Spleen (tissue), 11 donors: ENCODE data around the gene ESYT1. TPM values are rescaled to one million over a fixed set of nuclear protein-coding genes. Genes with fewer than 3 reads are reported as not detected.

Experiments
- DNase-seq: peaks from one replicate; pipeline ENCODE4 v3.0.0-alpha.2; 2020
- H3K27ac ChIP-seq, 8 donors: fragments of 200-600 bp; sonication (generic) in 7 of 8; 1 replicate in 4 of 8; 2 replicates in 4 of 8; pipeline versions ENCODE4 v1.5.0 to v1.8.0; 2016 to 2021; ENCODE audit warnings: inconsistent platforms in 4 of 8, mild to moderate bottlenecking in 4 of 8, moderate library complexity in 1 of 8
- H3K27me3 ChIP-seq, 7 donors: fragments of 200-600 bp; sonication (generic) in 6 of 7; replicated peaks in 1 of 7; 1 replicate in 4 of 7; 2 replicates in 3 of 7; pipeline versions ENCODE4 v1.5.0 to v1.8.0; 2016 to 2021; ENCODE audit warnings: inconsistent platforms in 3 of 7, mild to moderate bottlenecking in 1 of 7
- H3K36me3 ChIP-seq, 6 donors: fragments of 200-600 bp; sonication (generic) in 5 of 6; 1 replicate in 4 of 6; 2 replicates in 2 of 6; pipeline versions ENCODE4 v1.5.0 to v1.8.0; 2016 to 2021; ENCODE audit warnings: inconsistent platforms in 2 of 6
- H3K4me1 ChIP-seq, 6 donors: fragments of 200-600 bp; sonication (generic) in 5 of 6; 1 replicate in 3 of 6; 2 replicates in 3 of 6; pipeline versions ENCODE4 v1.5.0 to v1.8.0; 2016 to 2021; ENCODE audit warnings: inconsistent platforms in 3 of 6
- H3K4me3 ChIP-seq, 8 donors: fragments of 200-600 bp; sonication (generic) in 7 of 8; 1 replicate in 4 of 8; 2 replicates in 4 of 8; pipeline versions ENCODE4 v1.5.0 to v1.8.0; 2016 to 2021; ENCODE audit warnings: inconsistent platforms in 4 of 8, mild to moderate bottlenecking in 4 of 8, moderate library complexity in 2 of 8
- H3K9me3 ChIP-seq, 8 donors: fragments of 200-600 bp; sonication (generic) in 7 of 8; 1 replicate in 4 of 8; 2 replicates in 4 of 8; pipeline versions ENCODE4 v1.5.0 to v1.8.0; 2016 to 2021; ENCODE audit warnings: inconsistent platforms in 4 of 8
- CTCF ChIP-seq, 11 experiments: fragments of 200-600 bp in 7 of 11; fragments of 450-650 bp in 4 of 11; sonication (generic) in 4 of 11; IDR thresholded peaks in 8 of 11; conservative IDR thresholded peaks in 3 of 11; 1 replicate in 7 of 11; 2 replicates in 4 of 11; pipeline versions ENCODE4 v1.4.0 to v1.8.0; 2016 to 2021; ENCODE audit warnings: antibody characterized with exemption in 11 of 11, inconsistent platforms in 4 of 11, mild to moderate bottlenecking in 1 of 11
- POLR2A ChIP-seq, 3 donors: fragments of 450-650 bp; IDR thresholded peaks; one replicate each; pipeline ENCODE4 v1.5.1; 2017; ENCODE audit warnings: antibody characterized with exemption in 3 of 3, mild to moderate bottlenecking in 1 of 3
- POLR2AphosphoS5 ChIP-seq, 3 donors: sonication (generic); formaldehyde crosslinking; IDR thresholded peaks; one replicate each; pipeline ENCODE4 v1.5.1; 2017; ENCODE audit warnings: antibody characterized with exemption in 3 of 3
- WGBS, 5 donors: extraction: QIAGEN DNeasy Blood & Tissue Kit in 3 of 5; methylation state at CpG; one replicate each; pipeline versions ENCODE4 v1.1.5 to v1.1.7; 2013 to 2018; 5-methylcytosine and 5-hydroxymethylcytosine counted together
- intact Hi-C: fragments of 100-400 bp; cut with DNase I; formaldehyde crosslinking; loops from one replicate; pipeline ENCODE4 v1.15.0; 2023; ENCODE audit warnings: low total_unique reads
- polyA plus RNA-seq, 3 donors: library from polyadenylated mRNA; stranded (reverse); fragments of 200-250 nt; gene quantifications; one replicate each; pipeline ENCODE4 v1.2.1, GENCODE V29; 2013
- total RNA-seq, 7 donors: library from RNA; depleted of rRNA in 3 of 7; stranded (reverse); fragments of >200 nt in 3 of 7; fragmentation: NEBNext Ultra II Directional in 4 of 7; extraction: Animal tissue kit (Norgen Biotek cat#: 25700) in 4 of 7; gene quantifications; one replicate each; pipeline versions ENCODE4 v1.1.0 to v1.2.1, GENCODE V29; 2016 to 2021
- donor health status: healthy with polysubstance abuse.
- donor health status: DM: no; HTN: no; CAD: no; lungs with moderate emphysema.
- donor health status: DM: no; HTN: no; CAD: no.
- donor health status: Bipolar disorder and iron deficiency.
- donor health status: healthy.
- donor health status: DM: no; HTN: no; CAD: no.
- donor health status: DM: yes; HTN: yes; CAD: no.

The ESYT1 gene
- total and polyA plus RNA-seq, 10 donors, result 20.2 to 112 (median 103) TPM

- DNase-seq, result no peak
- Histone ChIP-seq H3K27me3 (no peaks in the 10 kb centered on the region), H3K27ac (no peak overlapping the region), H3K4me1 (peaks cover 15 to 45% (median 27%) of the 10 kb centered on the region in 6 donors), H3K9me3 (no peaks in the 10 kb centered on the region), H3K4me3 (no peak overlapping the region), H3K36me3 (no peaks in the 10 kb centered on the region)
- TF ChIP-seq POLR2AphosphoS5 (IDR thresholded peaks at IDR 0.05) (no peak), CTCF (IDR thresholded peaks at IDR 0.05 in 8 of 11, conservative IDR thresholded peaks at IDR 0.05 in 3 of 11) (no peak), POLR2A (IDR thresholded peaks at IDR 0.05) (no peak)
- intact Hi-C loops, result loop anchor here (10.0 kb wide), 1 partner anchor 62 kb away; the partner anchor contains the start of gene ANKRD52
These were observed 64.5 kb downstream of the ESYT1 start for GRCh38 chr12:56192582-56192981.

- no peak overlapping the region for H3K4me3 ChIP-seq
- no peak overlapping the region for H3K27ac ChIP-seq
- intact Hi-C loops, result loop anchor here (10.0 kb wide), 1 partner anchor 62 kb away; the partner anchor contains the start of gene ANKRD52
- DNase-seq, result no peak
- no peaks in the 10 kb centered on the region for H3K36me3 ChIP-seq
- no peak for TF ChIP-seq POLR2AphosphoS5 (IDR thresholded peaks at IDR 0.05)
- TF ChIP-seq CTCF (IDR thresholded peaks at IDR 0.05 in 8 of 11, conservative IDR thresholded peaks at IDR 0.05 in 3 of 11), result peak; percentile 50 to 92 (median 82)
- no peaks in the 10 kb centered on the region for H3K9me3 ChIP-seq
- 32 to 50% (median 42%) methylated on average over 1 of the region's 1 CpG for WGBS, 5 donors
- H3K27me3 ChIP-seq, result no peaks in the 10 kb centered on the region
- peaks cover 10 to 40% (median 22%) of the 10 kb centered on the region in 6 donors for H3K4me1 ChIP-seq
These were observed 65.0 kb downstream of the ESYT1 start for GRCh38 chr12:56193025-56193578.

Other genes starting within 250 kb of the ESYT1 start
- 10 to 100 TPM; 26.7 to 40.7 (median 36.6) TPM for gene PYM1, start 200.4 kb upstream of the ESYT1 start, total RNA-seq
- 10 to 100 TPM; 48.3 to 54.0 (median 51.2) TPM for gene PYM1, start 200.4 kb upstream of the ESYT1 start, polyA plus RNA-seq
- gene DGKA, start 197.1 kb upstream of the ESYT1 start, total RNA-seq, result 100 to 1,000 TPM; 132 to 261 (median 197) TPM
- 100 to 1,000 TPM in 2 of 3 donors, 10 to 100 TPM in 1; 73.8 to 136 (median 105) TPM for gene DGKA, start 197.1 kb upstream of the ESYT1 start, polyA plus RNA-seq
- 1 to 10 TPM in 3 of 7 donors, under 1 TPM in 4; 0.44 to 1.6 (median 0.85) TPM for gene PMEL, start 162.2 kb upstream of the ESYT1 start, total RNA-seq
- under 1 TPM; 0.15 to 0.50 (median 0.29) TPM for gene PMEL, start 162.2 kb upstream of the ESYT1 start, polyA plus RNA-seq
- 10 to 100 TPM; 21.4 to 46.6 (median 30.9) TPM for gene CDK2, start 161.4 kb upstream of the ESYT1 start, total RNA-seq
- gene CDK2, start 161.4 kb upstream of the ESYT1 start, polyA plus RNA-seq, result 10 to 100 TPM; 11.9 to 16.2 (median 12.9) TPM
- gene RAB5B, start 154.2 kb upstream of the ESYT1 start, total RNA-seq, result 100 to 1,000 TPM in 1 of 7 donors, 10 to 100 TPM in 6; 70.5 to 101 (median 94.4) TPM
- 10 to 100 TPM; 30.9 to 48.4 (median 35.1) TPM for gene RAB5B, start 154.2 kb upstream of the ESYT1 start, polyA plus RNA-seq
- gene SUOX, start 131.0 kb upstream of the ESYT1 start, total RNA-seq, result 10 to 100 TPM; 13.1 to 29.1 (median 19.8) TPM
- gene SUOX, start 131.0 kb upstream of the ESYT1 start, polyA plus RNA-seq, result 1 to 10 TPM; 6.0 to 8.1 (median 6.1) TPM
- 1 to 10 TPM; 3.1 to 9.3 (median 6.2) TPM for gene IKZF4, start 107.2 kb upstream of the ESYT1 start, total RNA-seq
- 1 to 10 TPM in 2 of 3 donors, under 1 TPM in 1; 0.80 to 1.6 (median 1.4) TPM for gene IKZF4, start 107.2 kb upstream of the ESYT1 start, polyA plus RNA-seq
- 100 to 1,000 TPM in 3 of 7 donors, 10 to 100 TPM in 4; 15.3 to 674 (median 76.8) TPM for gene RPS26, start 86.3 kb upstream of the ESYT1 start, total RNA-seq
- gene RPS26, start 86.3 kb upstream of the ESYT1 start, polyA plus RNA-seq, result 1,000 to 10,000 TPM; 1,592 to 2,958 (median 1,751) TPM
- 1 to 10 TPM in 1 of 7 donors, under 1 TPM in 3, not detected in 3; 0.47 to 1.4 (median 0.72) TPM for gene ERBB3, start 48.1 kb upstream of the ESYT1 start, total RNA-seq
- gene ERBB3, start 48.1 kb upstream of the ESYT1 start, polyA plus RNA-seq, result 1 to 10 TPM in 1 of 3 donors, under 1 TPM in 2; 0.17 to 2.0 (median 0.23) TPM
- 10 to 100 TPM; 70.5 to 92.8 (median 78.0) TPM for gene PA2G4, start 23.7 kb upstream of the ESYT1 start, total RNA-seq
- 10 to 100 TPM; 52.8 to 74.1 (median 71.0) TPM for gene PA2G4, start 23.7 kb upstream of the ESYT1 start, polyA plus RNA-seq
- gene RPL41, start 11.6 kb upstream of the ESYT1 start, total RNA-seq, result 1,000 to 10,000 TPM; 2,138 to 3,021 (median 2,534) TPM
- gene RPL41, start 11.6 kb upstream of the ESYT1 start, polyA plus RNA-seq, result 1,000 to 10,000 TPM; 7,053 to 9,352 (median 7,491) TPM
- 10 to 100 TPM in 4 of 7 donors, 1 to 10 TPM in 3; 7.4 to 13.6 (median 10.5) TPM for gene ZC3H10, start 10.0 kb upstream of the ESYT1 start, total RNA-seq
- 1 to 10 TPM; 1.5 to 4.0 (median 2.5) TPM for gene ZC3H10, start 10.0 kb upstream of the ESYT1 start, polyA plus RNA-seq
- 100 to 1,000 TPM in 1 of 7 donors, 10 to 100 TPM in 6; 17.1 to 101 (median 35.7) TPM for gene MYL6B, start 24.3 kb downstream of the ESYT1 start, total RNA-seq
- 10 to 100 TPM; 50.1 to 69.1 (median 57.0) TPM for gene MYL6B, start 24.3 kb downstream of the ESYT1 start, polyA plus RNA-seq
- 1,000 to 10,000 TPM; 1,063 to 1,656 (median 1,218) TPM for gene MYL6, start 30.1 kb downstream of the ESYT1 start, total RNA-seq
- 1,000 to 10,000 TPM; 1,480 to 3,098 (median 2,131) TPM for gene MYL6, start 30.1 kb downstream of the ESYT1 start, polyA plus RNA-seq
- 100 to 1,000 TPM in 4 of 7 donors, 10 to 100 TPM in 3; 73.7 to 121 (median 101) TPM for gene SMARCC2, start 61.2 kb downstream of the ESYT1 start, total RNA-seq
- gene SMARCC2, start 61.2 kb downstream of the ESYT1 start, polyA plus RNA-seq, result 10 to 100 TPM in 1 of 3 donors, 1 to 10 TPM in 2; 8.5 to 24.7 (median 9.4) TPM
- 10 to 100 TPM; 38.5 to 56.1 (median 47.6) TPM for gene RNF41, start 93.7 kb downstream of the ESYT1 start, total RNA-seq
- 10 to 100 TPM; 13.2 to 21.0 (median 15.8) TPM for gene RNF41, start 93.7 kb downstream of the ESYT1 start, polyA plus RNA-seq
- 10 to 100 TPM; 13.4 to 21.3 (median 18.4) TPM for gene NABP2, start 96.1 kb downstream of the ESYT1 start, total RNA-seq
- 10 to 100 TPM; 19.7 to 24.6 (median 23.1) TPM for gene NABP2, start 96.1 kb downstream of the ESYT1 start, polyA plus RNA-seq
- 1 to 10 TPM in 1 of 7 donors, under 1 TPM in 2, not detected in 4; 0.44 to 1.3 (median 0.92) TPM for gene SLC39A5, start 101.8 kb downstream of the ESYT1 start, total RNA-seq
- gene SLC39A5, start 101.8 kb downstream of the ESYT1 start, polyA plus RNA-seq, result under 1 TPM; 0.18 to 0.63 (median 0.22) TPM
- gene ANKRD52, start 130.1 kb downstream of the ESYT1 start, total RNA-seq, result 10 to 100 TPM; 16.6 to 35.2 (median 27.5) TPM
- 1 to 10 TPM; 2.2 to 9.5 (median 2.8) TPM for gene ANKRD52, start 130.1 kb downstream of the ESYT1 start, polyA plus RNA-seq
- gene COQ10A, start 138.7 kb downstream of the ESYT1 start, total RNA-seq, result 10 to 100 TPM; 13.9 to 37.3 (median 19.6) TPM
- gene COQ10A, start 138.7 kb downstream of the ESYT1 start, polyA plus RNA-seq, result 10 to 100 TPM; 18.7 to 32.7 (median 21.9) TPM
- gene CS, start 172.1 kb downstream of the ESYT1 start, total RNA-seq, result 100 to 1,000 TPM; 115 to 141 (median 132) TPM
- 10 to 100 TPM; 35.6 to 45.8 (median 36.6) TPM for gene CS, start 172.1 kb downstream of the ESYT1 start, polyA plus RNA-seq
- gene CNPY2, start 187.7 kb downstream of the ESYT1 start, total RNA-seq, result 10 to 100 TPM; 63.0 to 79.7 (median 71.9) TPM
- 10 to 100 TPM; 81.9 to 86.9 (median 86.7) TPM for gene CNPY2, start 187.7 kb downstream of the ESYT1 start, polyA plus RNA-seq
- gene PAN2, start 205.7 kb downstream of the ESYT1 start, total RNA-seq, result 100 to 1,000 TPM in 4 of 7 donors, 10 to 100 TPM in 3; 47.4 to 132 (median 100) TPM
- gene PAN2, start 205.7 kb downstream of the ESYT1 start, polyA plus RNA-seq, result 10 to 100 TPM; 34.8 to 56.5 (median 54.4) TPM
- 1 to 10 TPM; 1.1 to 4.5 (median 2.0) TPM for gene IL23A, start 210.6 kb downstream of the ESYT1 start, total RNA-seq
- gene IL23A, start 210.6 kb downstream of the ESYT1 start, polyA plus RNA-seq, result 1 to 10 TPM; 1.8 to 4.0 (median 3.6) TPM
- 100 to 1,000 TPM; 219 to 262 (median 233) TPM for gene STAT2, start 231.8 kb downstream of the ESYT1 start, total RNA-seq
- gene STAT2, start 231.8 kb downstream of the ESYT1 start, polyA plus RNA-seq, result 10 to 100 TPM; 41.5 to 89.7 (median 71.7) TPM
- not detected for gene APOF, start 234.6 kb downstream of the ESYT1 start, total RNA-seq
- not detected for gene APOF, start 234.6 kb downstream of the ESYT1 start, polyA plus RNA-seq